OCI-LY1 (cell line): ENCODE data around the gene BAG5.

ENCODE experiments used
- EZH2 ChIP-seq: fragments of 200-600 bp; sonication (generic), shearing (Covaris generic); IDR thresholded peaks from 2 replicates; pipeline ENCODE4 v1.8.0; 2017; ENCODE audit warnings: borderline replicate concordance, mixed run types, mild to moderate bottlenecking, antibody characterized with exemption, low read length, moderate library complexity, mixed read lengths
- TF ChIP-seq, protein P1 (sequence below): fragments of 200-600 bp; sonication (generic), shearing (Covaris generic); IDR thresholded peaks from 2 replicates; pipeline ENCODE4 v1.5.1; 2017; ENCODE audit warnings: mild to moderate bottlenecking, antibody characterized with exemption, low read length, moderate library complexity, mixed read lengths

DNA sequence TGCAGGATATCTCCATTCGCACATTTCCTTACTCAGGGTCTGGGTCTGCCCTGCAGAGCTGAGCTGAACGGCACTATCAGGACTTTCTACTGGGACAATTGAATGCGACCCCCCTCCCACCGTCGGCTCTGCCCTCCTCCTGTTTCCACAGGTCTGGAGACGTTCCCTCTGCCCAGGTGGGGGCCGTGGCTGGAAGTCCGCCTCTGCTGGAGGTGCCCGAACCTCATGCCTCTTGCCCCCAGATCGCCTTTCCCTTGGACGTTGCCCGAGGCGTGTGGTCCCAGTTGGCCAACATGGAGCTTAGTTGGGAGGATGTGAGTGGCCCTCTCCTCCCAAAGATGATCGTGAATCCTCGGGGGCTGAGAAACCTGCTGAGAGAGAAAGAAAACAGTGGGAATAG lies 45.4 kb upstream of the BAG5 start:
- TF ChIP-seq, protein P1, sequence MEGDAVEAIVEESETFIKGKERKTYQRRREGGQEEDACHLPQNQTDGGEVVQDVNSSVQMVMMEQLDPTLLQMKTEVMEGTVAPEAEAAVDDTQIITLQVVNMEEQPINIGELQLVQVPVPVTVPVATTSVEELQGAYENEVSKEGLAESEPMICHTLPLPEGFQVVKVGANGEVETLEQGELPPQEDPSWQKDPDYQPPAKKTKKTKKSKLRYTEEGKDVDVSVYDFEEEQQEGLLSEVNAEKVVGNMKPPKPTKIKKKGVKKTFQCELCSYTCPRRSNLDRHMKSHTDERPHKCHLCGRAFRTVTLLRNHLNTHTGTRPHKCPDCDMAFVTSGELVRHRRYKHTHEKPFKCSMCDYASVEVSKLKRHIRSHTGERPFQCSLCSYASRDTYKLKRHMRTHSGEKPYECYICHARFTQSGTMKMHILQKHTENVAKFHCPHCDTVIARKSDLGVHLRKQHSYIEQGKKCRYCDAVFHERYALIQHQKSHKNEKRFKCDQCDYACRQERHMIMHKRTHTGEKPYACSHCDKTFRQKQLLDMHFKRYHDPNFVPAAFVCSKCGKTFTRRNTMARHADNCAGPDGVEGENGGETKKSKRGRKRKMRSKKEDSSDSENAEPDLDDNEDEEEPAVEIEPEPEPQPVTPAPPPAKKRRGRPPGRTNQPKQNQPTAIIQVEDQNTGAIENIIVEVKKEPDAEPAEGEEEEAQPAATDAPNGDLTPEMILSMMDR = no peak
- no peak for TF ChIP-seq EZH2
